Hematopoietic multipotent progenitor cell treated with erythropoietin and hydrocortisone succinate and interleukin-3 and kit ligand, for 15 days (in vitro differentiated cells): Measurements from ENCODE around the gene MYO5B.
"Not testable (repeated sequence)": the region's sequence is repeated elsewhere in the genome, so short reads cannot be mapped to it uniquely, and the experiment has no call there.

Experiments used
- DNase-seq: peaks from one replicate; pipeline ENCODE4 v3.0.0-alpha.2; 2015; ENCODE audit warnings: low spot score

The MYO5B gene

GRCh38 chr18:49921318-49921985 is 273.5 kb downstream of the MYO5B start:
- no peak for DNase-seq

GRCh38 chr18:49920731-49921130 is 274.2 kb downstream of the MYO5B start:
- no peak for DNase-seq

GRCh38 chr18:49917742-49918141 is 277.2 kb downstream of the MYO5B start:
- DNase-seq = no peak

GRCh38 chr18:49915352-49915751 is 279.6 kb downstream of the MYO5B start:
- no peak for DNase-seq

- DNase-seq = no peak
Measured at GRCh38 chr18:49913221-49913620, 281.7 kb downstream of the MYO5B start.

GRCh38 chr18:49911427-49911826 is 283.5 kb downstream of the MYO5B start:
- no peak for DNase-seq

- DNase-seq = no peak
Measured at GRCh38 chr18:49910986-49911385, 284.0 kb downstream of the MYO5B start.

- DNase-seq = no peak
Measured at GRCh38 chr18:49910019-49910418, 284.9 kb downstream of the MYO5B start.

GRCh38 chr18:49907346-49907929 is 287.5 kb downstream of the MYO5B start:
- no peak for DNase-seq

- DNase-seq = no peak
Measured at GRCh38 chr18:49905771-49906170, 289.2 kb downstream of the MYO5B start.

- DNase-seq = no peak
Measured at GRCh38 chr18:49904871-49905555, 289.9 kb downstream of the MYO5B start.

GRCh38 chr18:49901862-49902340 is 293.0 kb downstream of the MYO5B start:
- DNase-seq = no peak

- DNase-seq = no peak
Measured at GRCh38 chr18:49899657-49900330, 295.2 kb downstream of the MYO5B start.

GRCh38 chr18:49898421-49898820 is 296.5 kb downstream of the MYO5B start:
- DNase-seq = peak; percentile 16

GRCh38 chr18:49894517-49895226 is 300.3 kb downstream of the MYO5B start:
- DNase-seq = no peak

- DNase-seq = no peak
Measured at GRCh38 chr18:49893036-49893435, 301.9 kb downstream of the MYO5B start.

- DNase-seq = no peak
Measured at GRCh38 chr18:49892148-49892924, 302.6 kb downstream of the MYO5B start.

- DNase-seq = no peak
Measured at GRCh38 chr18:49890041-49890440, 304.9 kb downstream of the MYO5B start.

- DNase-seq = not testable (repeated sequence)
Measured at GRCh38 chr18:49889552-49889951, 305.4 kb downstream of the MYO5B start.

GRCh38 chr18:49886891-49887764 is 307.8 kb downstream of the MYO5B start:
- no peak for DNase-seq
